ENCODE data around the gene FIZ1.

DNA sequence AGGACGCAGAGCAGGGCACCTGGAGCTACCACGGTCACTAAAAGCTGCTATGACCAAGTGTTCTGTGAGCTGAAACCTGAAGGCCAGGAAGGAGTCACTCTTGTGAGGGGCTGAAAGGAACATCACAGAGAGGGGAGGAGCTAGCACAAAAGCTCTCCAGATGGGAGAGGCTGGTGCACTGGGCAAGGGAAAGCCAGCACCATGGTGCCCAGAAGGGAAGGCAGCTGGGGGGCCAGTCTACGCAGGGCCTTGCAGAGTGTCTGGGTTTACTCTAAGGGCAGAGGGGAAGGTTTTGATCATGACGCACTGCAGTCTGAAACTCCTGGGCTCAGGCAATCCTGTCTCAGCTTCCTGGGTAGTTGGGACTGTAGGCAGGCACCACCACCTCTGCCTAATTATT is 37.4 kb upstream of the FIZ1 start:
- TF ChIP-seq POLR2A (IDR thresholded peaks at IDR 0.05; ENCODE audit: low read depth, low read length) (no peak), POLR2AphosphoS5 (IDR thresholded peaks at IDR 0.05; ENCODE audit: low read depth, low read length) (no peak)
